GM13976 (cell line): ENCODE measurements around the gene PUS1.

Source experiments
- DNase-seq: peaks from one replicate; pipeline ENCODE4 v3.0.0; 2012; ENCODE audit warnings: low spot score
- in situ Hi-C: fragments of 300-500 bp; cut with MboI; formaldehyde crosslinking; loops from one replicate; pipeline ENCODE4 v1.12.0; 2022; ENCODE audit warnings: low sequenced_read_pairs, mixed read lengths, inconsistent platforms; ENCODE audit not compliant: unreplicated experiment
- TF ChIP-seq, protein P1 (sequence below): IDR thresholded peaks from 2 replicates; pipeline ENCODE4 v1.5.1; 2012; ENCODE audit warnings: borderline replicate concordance, mild to moderate bottlenecking; ENCODE audit not compliant: insufficient read depth; ENCODE audit errors: extremely low read depth, missing control alignments, control extremely low read depth

The PUS1 gene

DNA sequence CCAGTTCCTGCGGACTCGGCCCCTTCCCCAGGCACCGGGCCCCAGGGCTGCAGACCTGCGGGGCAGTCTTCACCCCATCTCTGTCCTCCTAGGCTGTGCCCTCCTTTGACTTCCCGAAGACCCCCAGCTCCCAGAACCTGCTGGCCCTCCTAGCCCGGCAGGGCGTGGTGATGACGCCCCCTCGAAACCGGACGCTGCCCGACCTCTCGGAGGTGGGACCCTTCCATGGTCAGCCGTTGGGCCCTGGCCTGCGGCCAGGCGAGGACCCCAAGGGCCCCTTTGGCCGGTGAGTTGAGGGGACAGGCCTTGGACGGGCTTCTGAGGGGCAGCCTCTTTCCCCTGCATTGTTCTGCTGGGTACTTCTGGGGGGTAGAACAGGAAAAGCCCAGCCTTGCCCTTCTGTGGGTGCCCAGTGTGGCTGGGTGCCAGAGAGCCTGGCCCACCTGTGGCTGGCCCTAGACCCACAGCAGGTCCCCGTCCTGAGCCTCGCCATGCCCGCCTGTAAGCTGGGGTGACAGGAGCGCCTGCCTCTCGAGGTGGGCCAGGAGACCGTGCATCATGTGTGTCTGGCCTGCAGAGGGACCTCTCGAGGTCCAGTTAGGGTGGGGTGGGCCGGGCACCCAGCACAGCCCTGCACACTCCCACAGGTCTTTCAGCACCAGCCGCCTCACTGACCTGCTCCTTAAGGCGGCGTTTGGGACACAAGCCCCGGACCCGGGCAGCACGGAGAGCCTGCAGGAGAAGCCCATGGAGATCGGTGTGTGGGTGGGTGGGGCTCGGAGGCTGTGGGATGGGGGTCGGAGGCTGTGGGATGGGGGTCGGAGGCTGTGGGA, 12.6 kb upstream of the PUS1 start:
- in situ Hi-C loops: no loop called here
- no peak for DNase-seq
- TF ChIP-seq, protein P1, sequence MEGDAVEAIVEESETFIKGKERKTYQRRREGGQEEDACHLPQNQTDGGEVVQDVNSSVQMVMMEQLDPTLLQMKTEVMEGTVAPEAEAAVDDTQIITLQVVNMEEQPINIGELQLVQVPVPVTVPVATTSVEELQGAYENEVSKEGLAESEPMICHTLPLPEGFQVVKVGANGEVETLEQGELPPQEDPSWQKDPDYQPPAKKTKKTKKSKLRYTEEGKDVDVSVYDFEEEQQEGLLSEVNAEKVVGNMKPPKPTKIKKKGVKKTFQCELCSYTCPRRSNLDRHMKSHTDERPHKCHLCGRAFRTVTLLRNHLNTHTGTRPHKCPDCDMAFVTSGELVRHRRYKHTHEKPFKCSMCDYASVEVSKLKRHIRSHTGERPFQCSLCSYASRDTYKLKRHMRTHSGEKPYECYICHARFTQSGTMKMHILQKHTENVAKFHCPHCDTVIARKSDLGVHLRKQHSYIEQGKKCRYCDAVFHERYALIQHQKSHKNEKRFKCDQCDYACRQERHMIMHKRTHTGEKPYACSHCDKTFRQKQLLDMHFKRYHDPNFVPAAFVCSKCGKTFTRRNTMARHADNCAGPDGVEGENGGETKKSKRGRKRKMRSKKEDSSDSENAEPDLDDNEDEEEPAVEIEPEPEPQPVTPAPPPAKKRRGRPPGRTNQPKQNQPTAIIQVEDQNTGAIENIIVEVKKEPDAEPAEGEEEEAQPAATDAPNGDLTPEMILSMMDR: no peak

DNA sequence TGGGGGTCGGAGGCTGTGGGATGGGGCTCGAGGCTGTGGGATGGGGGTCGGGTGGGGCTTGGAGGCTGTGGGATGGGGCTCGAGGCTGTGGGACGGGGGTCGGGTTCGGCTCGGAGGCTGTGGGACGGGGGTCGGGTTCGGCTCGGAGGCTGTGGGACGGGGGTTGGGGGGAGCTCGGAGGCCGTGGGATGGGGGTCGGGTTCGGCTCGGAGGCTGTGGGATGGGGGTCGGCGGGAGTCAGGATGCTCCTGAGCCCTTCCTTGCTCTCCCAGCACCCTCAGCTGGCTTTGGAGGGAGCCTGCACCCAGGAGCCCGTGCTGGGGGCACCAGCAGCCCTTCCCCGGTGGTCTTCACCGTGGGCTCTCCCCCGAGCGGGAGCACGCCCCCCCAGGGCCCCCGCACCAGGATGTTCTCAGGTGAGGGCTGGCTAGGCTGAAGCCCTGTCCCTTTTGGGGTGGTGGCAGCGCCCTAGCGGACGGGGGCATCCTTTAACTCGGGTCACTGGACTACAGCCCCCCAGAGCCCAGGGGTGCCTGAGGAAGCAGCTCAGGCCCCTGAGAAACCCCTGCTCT, 11.9 kb upstream of the PUS1 start:
- in situ Hi-C loops: no loop called here
- no peak for DNase-seq
- TF ChIP-seq, protein P1: no peak

DNA sequence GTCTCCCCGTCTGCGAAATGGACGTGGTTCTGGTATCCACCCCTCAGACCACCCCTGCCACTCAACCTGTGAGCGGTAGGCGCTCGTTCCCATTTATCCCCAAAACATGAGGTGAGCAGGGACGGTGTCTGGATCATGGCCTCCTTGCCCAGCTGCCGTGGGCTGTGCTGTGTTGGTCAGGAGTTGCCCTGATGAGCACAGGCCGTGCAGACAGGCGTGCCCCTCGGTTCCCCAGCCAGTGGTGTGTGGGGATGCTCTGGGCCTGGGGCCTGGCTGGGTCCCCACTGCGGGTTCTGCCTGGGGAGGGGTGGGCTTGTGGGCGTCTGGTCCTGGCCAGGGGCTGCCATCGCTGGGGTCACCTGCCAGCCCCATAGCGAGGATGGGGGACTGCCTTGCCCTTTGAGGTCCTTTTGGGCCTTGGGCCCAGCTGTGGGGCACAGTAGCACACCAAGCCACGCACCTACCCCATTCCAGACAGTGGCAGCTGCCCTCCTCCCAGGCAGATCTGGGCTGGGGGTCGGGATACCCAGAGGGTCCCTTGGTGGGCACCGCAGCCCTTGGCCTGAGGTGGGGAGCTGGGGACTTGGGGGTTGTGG, 11.3 kb upstream of the PUS1 start:
- TF ChIP-seq, protein P1: no peak
- in situ Hi-C loops: no loop called here
- DNase-seq: no peak

DNA sequence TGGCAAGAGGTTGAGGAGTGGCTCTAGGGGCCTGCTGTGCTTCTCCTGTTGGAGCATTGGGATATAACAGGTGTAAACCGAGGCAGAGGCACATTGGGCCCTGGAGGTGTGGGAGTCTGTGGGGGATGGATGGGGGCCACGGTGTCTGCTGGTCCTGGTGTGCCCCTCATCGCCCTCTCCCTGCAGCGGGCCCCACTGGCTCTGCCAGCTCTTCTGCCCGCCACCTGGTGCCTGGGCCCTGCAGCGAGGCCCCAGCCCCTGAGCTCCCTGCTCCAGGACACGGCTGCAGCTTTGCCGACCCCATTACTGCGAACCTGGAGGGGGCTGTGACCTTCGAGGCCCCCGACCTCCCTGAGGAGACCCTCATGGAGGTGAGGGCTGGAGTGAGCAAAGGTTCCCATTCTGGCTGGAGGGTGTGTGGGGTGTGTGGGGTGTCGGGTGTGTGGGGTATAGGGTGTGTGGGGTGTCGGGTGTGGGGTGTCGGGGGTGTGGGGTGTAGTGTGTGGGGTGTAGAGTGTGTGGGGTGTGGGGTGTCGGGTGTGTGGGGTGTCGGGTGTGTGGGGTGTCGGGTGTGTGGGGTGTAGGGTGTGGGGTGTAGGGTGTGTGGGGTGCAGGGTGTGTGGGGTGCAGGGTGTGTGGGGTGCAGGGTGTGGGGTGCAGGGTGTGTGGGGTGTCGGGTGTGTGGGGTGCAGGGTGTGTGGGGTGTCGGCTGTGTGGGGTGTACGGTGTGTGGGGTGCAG, 10.6 kb upstream of the PUS1 start:
- in situ Hi-C loops: no loop called here
- TF ChIP-seq, protein P1: no peak
- no peak for DNase-seq

DNA sequence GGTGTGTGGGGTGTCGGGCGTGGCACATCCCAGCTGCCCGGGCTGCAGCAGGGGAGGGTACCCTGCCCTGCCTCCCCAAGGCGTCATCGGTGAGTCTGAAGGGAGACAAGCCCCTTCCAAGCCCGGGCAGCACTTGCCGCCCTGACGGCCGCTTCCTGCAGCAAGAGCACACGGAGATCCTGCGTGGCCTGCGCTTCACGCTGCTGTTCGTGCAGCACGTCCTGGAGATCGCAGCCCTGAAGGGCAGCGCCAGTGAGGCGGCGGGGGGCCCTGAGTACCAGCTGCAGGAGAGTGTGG, 10.1 kb upstream of the PUS1 start:
- TF ChIP-seq, protein P1: no peak
- no peak for DNase-seq
- in situ Hi-C loops: no loop called here

DNA sequence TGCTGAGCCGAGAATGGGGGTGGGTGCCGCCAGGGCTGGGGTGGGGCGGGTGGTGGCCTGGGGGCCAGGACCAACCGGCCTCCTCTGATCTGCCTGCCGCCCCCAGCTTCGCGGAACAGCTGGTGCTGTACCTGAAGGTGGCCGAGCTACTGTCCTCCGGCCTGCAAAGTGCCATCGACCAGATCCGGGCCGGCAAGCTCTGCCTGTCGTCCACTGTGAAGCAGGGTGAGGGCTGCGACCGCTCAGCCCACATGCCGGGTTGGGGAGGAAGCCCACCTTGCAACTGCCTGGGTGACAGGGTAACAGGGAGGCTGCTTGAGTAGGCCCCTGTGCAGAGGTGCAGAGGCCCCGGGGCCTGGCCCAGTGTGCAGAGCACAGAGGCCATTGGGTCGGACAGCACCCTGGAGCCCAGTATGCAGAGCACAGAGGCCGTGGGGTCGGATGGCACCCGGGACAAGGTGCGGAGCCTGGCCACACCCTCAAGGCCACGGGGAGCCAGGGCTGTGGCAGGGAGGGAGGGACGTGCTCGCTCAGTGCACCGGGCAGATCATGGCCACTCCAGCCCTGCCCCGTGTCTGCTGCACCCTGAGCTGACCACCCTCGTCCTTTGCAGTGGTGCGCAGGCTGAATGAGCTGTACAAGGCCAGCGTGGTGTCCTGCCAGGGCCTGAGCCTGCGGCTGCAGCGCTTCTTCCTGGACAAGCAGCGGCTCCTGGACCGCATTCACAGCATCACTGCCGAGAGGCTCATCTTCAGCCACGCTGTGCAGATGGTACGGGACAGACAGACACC, 9.5 kb upstream of the PUS1 start:
- in situ Hi-C loops: no loop called here
- TF ChIP-seq, protein P1: no peak
- DNase-seq: no peak
